SU-DHL-6 (cell line): ENCODE results near the gene CD8B2.

ENCODE experiments used
- H2AFZ ChIP-seq: fragments of 200-600 bp; sonication (generic); 2 replicates; pipeline ENCODE4 v1.6.1; 2014; ENCODE audit warnings: low read depth, mild to moderate bottlenecking, moderate library complexity, mixed read lengths, antibody characterized with exemption, low read length; ENCODE audit not compliant: severe bottlenecking
- H3F3A ChIP-seq: fragments of 200-600 bp; shearing (Covaris generic); 2 replicates; pipeline ENCODE4 v1.6.0; 2016; ENCODE audit warnings: antibody characterized with exemption, mild to moderate bottlenecking; ENCODE audit not compliant: insufficient read depth
- H3K27ac ChIP-seq: fragments of 200-600 bp; sonication (generic); 2 replicates; pipeline ENCODE4 v1.5.1; 2016; ENCODE audit warnings: low read depth, mild to moderate bottlenecking, low read length, moderate library complexity, mixed read lengths
- H3K27me3 ChIP-seq: fragments of 200-600 bp; sonication (generic), shearing (Covaris generic); 2 replicates; pipeline ENCODE4 v1.6.0; 2014; ENCODE audit warnings: mild to moderate bottlenecking, low read length
- H3K36me3 ChIP-seq: fragments of 200-600 bp; sonication (generic); 2 replicates; pipeline ENCODE4 v1.6.1; 2014; ENCODE audit warnings: mild to moderate bottlenecking, low read length, mixed read lengths
- H3K4me2 ChIP-seq: fragments of 300-600, 200-600 bp; shearing (Covaris generic), sonication (generic); 2 replicates; pipeline ENCODE4 v1.6.0; 2014; ENCODE audit warnings: low read length, low read depth, mild to moderate bottlenecking; ENCODE audit not compliant: poor library complexity, severe bottlenecking
- H3K4me3 ChIP-seq: fragments of 200-600 bp; sonication (generic); 2 replicates; pipeline ENCODE4 v1.5.1; 2014; ENCODE audit warnings: antibody characterized with exemption, low read length, mild to moderate bottlenecking, mixed read lengths; ENCODE audit not compliant: insufficient read depth, poor library complexity, severe bottlenecking
- H3K79me2 ChIP-seq: fragments of 200-600 bp; sonication (generic); 2 replicates; pipeline ENCODE4 v1.6.1; 2014; ENCODE audit warnings: mild to moderate bottlenecking, low read length, moderate library complexity; ENCODE audit not compliant: insufficient read depth
- H3K9ac ChIP-seq: fragments of 200-600 bp; sonication (generic); 2 replicates; pipeline ENCODE4 v1.7.0; 2014; ENCODE audit warnings: mild to moderate bottlenecking, low read length
- H3K9me2 ChIP-seq: fragments of 200-600 bp; sonication (generic); replicated peaks from 2 replicates; pipeline ENCODE4 v1.6.1; 2014; ENCODE audit warnings: low read length; ENCODE audit not compliant: insufficient read depth
- H3K9me3 ChIP-seq: fragments of 200-600 bp; sonication (generic); 2 replicates; pipeline ENCODE4 v1.6.1; 2014; ENCODE audit warnings: low read length, mixed read lengths; ENCODE audit not compliant: insufficient read depth
- H4K20me1 ChIP-seq: fragments of 200-600 bp; sonication (generic); 2 replicates; pipeline ENCODE4 v1.6.1; 2014; ENCODE audit warnings: low read depth, mild to moderate bottlenecking, antibody characterized with exemption, low read length, moderate library complexity, mixed read lengths
- EZH2phosphoT487 ChIP-seq: fragments of 200-600 bp; sonication (generic), shearing (Covaris generic); conservative IDR thresholded peaks from 2 replicates; pipeline ENCODE4 v1.6.1; 2018; ENCODE audit warnings: mild to moderate bottlenecking, antibody characterized with exemption, low read length, moderate library complexity, mixed read lengths
- TF ChIP-seq, protein P1 (sequence below): fragments of 200-600 bp; sonication (generic); IDR thresholded peaks from one replicate; pipeline ENCODE4 v1.5.1; 2017; ENCODE audit warnings: antibody characterized with exemption, mild to moderate bottlenecking, low read length, moderate library complexity; ENCODE audit not compliant: insufficient read depth, poor library complexity, severe bottlenecking

The CD8B2 gene

DNA sequence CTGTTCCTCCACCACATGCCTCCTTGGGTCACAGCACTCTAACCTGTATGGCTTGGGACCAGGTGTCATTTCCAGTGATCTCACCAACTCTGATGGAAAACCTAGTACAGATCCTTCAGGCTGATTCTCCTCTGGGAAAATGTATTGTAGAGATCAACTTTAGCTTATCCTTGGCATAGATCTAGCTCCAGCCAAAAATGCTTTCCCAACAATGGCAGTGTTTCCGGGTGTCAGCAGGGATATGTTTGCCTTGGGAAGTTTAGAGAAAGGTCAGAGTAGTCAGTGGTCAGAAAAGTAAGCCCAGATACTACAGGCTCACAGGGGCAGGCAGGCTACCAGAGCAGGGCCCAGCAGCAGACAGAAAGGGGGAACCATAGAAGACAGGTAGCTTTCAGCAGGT is 73.6 kb downstream of the CD8B2 start:
- Histone ChIP-seq H3K27me3 (no peaks in the 10 kb centered on the region), H3K79me2 (no peaks in the 10 kb centered on the region), H3K9ac (no peak overlapping the region), H3K9me3 (no peaks in the 10 kb centered on the region), H4K20me1 (no peaks in the 10 kb centered on the region), H3K36me3 (no peaks in the 10 kb centered on the region), H3F3A (no peaks in the 10 kb centered on the region), H2AFZ (no peak overlapping the region), H3K4me3 (no peak overlapping the region), H3K27ac (no peak overlapping the region), H3K9me2 (no peaks in the 10 kb centered on the region), H3K4me2 (no peak overlapping the region)
- TF ChIP-seq, protein P1, sequence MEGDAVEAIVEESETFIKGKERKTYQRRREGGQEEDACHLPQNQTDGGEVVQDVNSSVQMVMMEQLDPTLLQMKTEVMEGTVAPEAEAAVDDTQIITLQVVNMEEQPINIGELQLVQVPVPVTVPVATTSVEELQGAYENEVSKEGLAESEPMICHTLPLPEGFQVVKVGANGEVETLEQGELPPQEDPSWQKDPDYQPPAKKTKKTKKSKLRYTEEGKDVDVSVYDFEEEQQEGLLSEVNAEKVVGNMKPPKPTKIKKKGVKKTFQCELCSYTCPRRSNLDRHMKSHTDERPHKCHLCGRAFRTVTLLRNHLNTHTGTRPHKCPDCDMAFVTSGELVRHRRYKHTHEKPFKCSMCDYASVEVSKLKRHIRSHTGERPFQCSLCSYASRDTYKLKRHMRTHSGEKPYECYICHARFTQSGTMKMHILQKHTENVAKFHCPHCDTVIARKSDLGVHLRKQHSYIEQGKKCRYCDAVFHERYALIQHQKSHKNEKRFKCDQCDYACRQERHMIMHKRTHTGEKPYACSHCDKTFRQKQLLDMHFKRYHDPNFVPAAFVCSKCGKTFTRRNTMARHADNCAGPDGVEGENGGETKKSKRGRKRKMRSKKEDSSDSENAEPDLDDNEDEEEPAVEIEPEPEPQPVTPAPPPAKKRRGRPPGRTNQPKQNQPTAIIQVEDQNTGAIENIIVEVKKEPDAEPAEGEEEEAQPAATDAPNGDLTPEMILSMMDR: no peak
- no peak for TF ChIP-seq EZH2phosphoT487

DNA sequence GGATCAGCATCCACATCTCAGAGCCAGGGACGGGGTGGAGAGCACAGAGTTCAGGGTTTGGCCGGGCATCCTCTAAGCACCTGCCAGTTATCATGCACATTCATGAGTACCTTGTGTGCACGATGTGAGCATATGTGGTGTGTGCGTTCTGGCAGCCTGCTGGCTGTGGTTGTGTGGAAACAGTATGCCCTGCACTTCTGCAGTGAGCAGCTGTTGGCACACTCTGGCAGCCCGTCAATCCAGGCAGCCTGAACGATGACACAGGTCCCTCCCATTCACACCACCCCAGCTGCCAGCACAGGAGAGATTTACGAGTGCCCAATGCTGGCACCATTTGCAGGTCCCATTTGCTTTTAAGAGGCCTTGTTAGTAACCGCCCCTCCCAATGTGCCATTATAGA is 74.2 kb downstream of the CD8B2 start:
- TF ChIP-seq, protein P1: no peak
- no peak for TF ChIP-seq EZH2phosphoT487

DNA sequence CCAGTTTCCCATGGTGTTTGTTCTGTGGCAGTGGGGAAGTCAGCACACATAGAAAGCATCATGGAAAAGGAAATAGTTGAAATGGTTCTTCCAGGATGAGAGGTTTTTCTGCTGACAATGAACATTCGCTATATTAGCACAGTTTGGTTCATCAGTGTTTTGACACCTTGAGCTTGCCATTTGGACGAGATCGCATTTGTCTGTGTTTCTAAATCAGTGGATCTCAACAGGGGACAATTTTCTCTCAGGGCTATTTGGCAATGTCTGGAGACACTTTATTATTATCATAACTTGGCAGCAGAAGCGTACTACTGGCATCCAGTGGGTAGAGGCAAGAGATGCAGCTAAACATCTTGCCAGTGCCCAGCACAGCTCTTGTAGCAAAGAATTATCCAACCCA is 74.6 kb downstream of the CD8B2 start:
- H3F3A ChIP-seq: no peaks in the 10 kb centered on the region
- H3K27ac ChIP-seq: no peak overlapping the region
- H3K9me3 ChIP-seq: no peaks in the 10 kb centered on the region
- no peaks in the 10 kb centered on the region for H3K27me3 ChIP-seq
- no peaks in the 10 kb centered on the region for H4K20me1 ChIP-seq
- no peaks in the 10 kb centered on the region for H3K9me2 ChIP-seq
- H3K4me2 ChIP-seq: no peak overlapping the region
- TF ChIP-seq EZH2phosphoT487: no peak
- TF ChIP-seq, protein P1: no peak
- no peak overlapping the region for H3K9ac ChIP-seq
- H2AFZ ChIP-seq: no peak overlapping the region
- H3K79me2 ChIP-seq: no peaks in the 10 kb centered on the region
- H3K36me3 ChIP-seq: no peaks in the 10 kb centered on the region
- H3K4me3 ChIP-seq: no peak overlapping the region

More for the DNA sequence above, 74.2 kb downstream of the CD8B2 start:
- Histone ChIP-seq H4K20me1 (no peaks in the 10 kb centered on the region), H3K9ac (no peak overlapping the region), H3K36me3 (no peaks in the 10 kb centered on the region), H3K9me3 (no peaks in the 10 kb centered on the region), H3K79me2 (no peaks in the 10 kb centered on the region), H2AFZ (no peak overlapping the region), H3F3A (no peaks in the 10 kb centered on the region), H3K9me2 (no peaks in the 10 kb centered on the region), H3K4me2 (no peak overlapping the region), H3K27ac (no peak overlapping the region), H3K4me3 (no peak overlapping the region), H3K27me3 (no peaks in the 10 kb centered on the region)
